IPS-NIHi7 (cell line): Measurements from ENCODE around the gene SPATA12.

Experiments used
- DNase-seq: peaks from one replicate; pipeline ENCODE4 v3.0.0; 2012; ENCODE audit warnings: mixed read lengths; ENCODE audit errors: extremely low spot score

Gene SPATA12

DNA sequence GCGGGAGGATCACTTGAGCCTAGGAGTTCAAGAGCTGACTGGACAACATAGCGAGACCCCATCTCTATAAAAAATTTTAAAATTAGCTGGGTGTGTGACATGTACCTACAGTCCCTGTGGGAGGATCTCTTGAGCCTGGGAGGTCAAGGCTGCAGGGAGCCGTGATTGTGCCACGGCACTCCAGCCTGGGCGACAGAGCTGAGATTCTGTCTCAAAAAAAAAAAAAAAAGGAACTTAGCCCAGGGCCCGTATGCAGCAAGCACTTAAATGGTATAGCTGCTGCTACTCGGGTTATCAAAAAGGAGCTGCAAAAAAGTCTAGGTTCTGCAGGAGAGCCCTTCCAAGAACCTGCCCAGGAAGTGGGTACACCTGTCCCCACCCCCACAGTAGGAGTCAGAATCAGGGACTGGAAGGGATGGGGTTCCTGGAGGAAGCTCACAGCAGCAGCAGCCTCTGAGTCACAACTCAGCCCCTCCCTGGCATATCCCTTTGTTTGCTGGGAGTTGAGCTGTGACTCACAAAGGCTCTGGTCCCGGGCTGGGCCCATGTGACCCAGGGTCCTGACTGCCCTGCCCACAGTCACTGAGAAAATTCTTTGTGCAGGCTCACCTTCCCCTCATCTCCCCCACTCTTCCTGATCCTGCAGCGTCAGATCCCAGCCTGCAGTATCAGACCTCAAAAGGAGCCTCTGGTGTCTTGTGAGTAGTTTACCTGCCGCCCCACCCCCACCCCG is at the start of gene SPATA12:
SPATA12 (plus strand) TSS at position 576 of the 733 bp plus-strand sequence. CDS start 13,031 bp downstream, outside the sequence.
- DNase-seq, result peak; percentile 97

- no peak for DNase-seq
These were observed 49.4 kb upstream of the SPATA12 start for GRCh38 chr3:57011022-57011421.

DNA sequence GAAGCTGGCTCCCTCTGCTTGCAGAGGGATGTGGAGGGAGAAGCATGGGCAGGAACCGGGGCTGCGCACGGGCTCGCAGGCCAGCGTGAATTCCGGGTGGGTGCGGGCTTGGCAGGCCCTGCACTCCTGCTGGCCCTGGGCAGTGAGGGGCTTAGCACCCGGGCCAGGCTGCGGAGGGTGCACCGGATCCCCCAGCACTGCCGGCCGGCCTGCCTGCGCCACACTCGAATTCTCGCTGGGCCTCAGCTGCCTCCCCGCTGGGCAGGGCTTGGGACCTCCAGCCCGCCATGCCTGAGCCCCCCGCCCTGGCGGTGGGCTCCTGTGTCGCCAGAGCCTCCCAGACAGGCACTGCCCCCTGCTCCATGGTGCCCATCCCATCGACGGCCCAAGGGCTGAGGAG is 47.6 kb upstream of the SPATA12 start:
- DNase-seq, result no peak

DNA sequence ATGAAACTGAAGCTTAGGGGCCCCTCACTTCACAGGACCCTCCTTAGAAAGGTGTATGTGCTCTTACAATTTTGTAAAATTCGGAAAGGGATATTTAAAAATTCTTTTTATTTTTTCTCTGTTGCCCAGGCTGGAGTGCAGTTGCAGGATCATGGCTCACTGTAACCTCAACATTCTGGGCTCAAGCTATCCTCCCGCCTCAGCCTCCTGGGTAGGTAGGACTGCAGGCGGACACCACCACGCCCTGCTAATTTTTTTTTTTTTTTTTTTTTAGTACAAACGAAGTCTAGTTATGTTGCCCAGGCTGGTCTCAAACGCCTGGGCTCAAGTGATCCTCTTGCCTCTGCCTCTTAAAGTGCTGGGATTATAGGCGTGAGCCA is 45.1 kb upstream of the SPATA12 start:
- no peak for DNase-seq

DNA sequence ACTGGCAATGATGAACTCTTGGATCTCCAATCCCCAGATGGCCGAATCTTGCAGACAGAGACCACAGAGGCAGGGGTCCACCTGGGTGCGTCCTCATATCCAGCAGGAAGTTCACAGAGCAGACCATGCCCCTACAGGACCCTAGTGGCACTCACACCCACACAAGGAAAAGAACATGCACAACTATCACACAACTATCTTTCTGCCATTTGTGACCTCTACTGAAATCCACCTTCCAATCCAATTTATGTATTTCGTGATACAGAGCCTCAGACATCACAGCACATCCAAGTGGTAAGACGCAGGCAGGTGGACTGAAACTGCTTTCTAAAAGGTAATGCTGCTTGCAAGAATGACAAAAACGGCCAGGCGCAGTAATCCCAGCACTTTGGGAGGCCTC is 44.6 kb upstream of the SPATA12 start:
- DNase-seq, result no peak

- DNase-seq, result no peak
These were observed 43.0 kb upstream of the SPATA12 start for GRCh38 chr3:57017459-57017845.

DNA sequence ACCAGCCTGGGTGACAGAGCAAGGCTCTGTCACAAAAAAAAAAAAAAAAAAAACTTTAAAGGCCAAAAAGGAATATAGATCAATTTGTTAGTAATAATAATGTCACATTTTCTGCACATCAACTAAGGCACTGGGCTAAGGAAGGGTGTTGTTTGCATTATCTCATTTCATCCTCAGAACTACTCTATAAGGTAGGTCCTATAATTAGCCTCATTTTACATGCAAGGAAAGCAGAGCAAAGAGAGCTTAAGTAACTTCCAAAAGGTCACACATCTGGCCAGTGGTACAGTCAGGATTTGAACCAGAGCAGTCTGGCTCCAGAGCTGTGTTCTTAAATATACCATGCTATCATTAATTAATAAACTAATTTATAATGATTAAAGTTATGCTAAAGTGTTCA is 42.2 kb upstream of the SPATA12 start:
- DNase-seq, result no peak

GRCh38 chr3:57019057-57019456 is 41.4 kb upstream of the SPATA12 start:
- no peak for DNase-seq

GRCh38 chr3:57025237-57025636 is 35.2 kb upstream of the SPATA12 start:
- DNase-seq, result no peak

DNA sequence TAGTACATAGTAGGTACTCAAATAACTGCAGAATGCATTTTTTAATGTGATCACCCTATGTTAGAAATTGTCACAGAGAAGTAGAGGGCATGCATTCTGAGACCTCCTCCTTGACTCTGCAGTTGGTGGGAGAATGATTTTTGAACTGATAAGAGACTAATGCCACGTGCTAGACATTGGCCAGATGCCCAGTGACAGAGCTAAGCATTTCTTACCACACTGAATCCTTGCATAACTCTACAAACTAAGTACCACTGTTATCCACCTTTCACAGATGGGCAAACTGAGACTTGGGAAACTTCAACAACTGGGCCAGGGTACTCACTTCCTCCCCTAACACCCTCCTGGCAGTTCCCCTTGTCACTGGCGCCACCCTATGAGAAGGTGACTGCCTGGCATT is 33.5 kb upstream of the SPATA12 start:
- DNase-seq, result no peak

GRCh38 chr3:57029383-57029782 is 31.1 kb upstream of the SPATA12 start:
- no peak for DNase-seq

DNA sequence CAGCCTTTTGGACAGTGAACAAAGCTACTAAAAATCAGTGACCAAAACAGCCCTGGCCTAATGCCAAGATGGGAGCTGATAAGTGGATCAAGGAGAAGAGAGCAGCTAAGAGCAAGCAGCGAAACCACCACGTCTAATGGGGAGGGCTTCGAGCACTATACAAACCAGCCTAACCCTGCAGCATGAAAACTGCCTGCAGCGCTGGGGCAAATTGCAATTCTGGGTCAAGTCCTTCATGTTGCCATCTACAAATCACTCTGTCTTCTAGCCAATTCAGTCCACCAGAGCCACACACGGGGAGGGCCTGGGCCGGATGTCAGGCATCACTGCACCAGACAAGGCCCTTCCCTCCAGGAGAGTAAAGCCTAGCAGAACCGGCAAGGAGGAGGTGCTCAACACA is 30.5 kb upstream of the SPATA12 start:
- no peak for DNase-seq

GRCh38 chr3:57030721-57031120 is 29.7 kb upstream of the SPATA12 start:
- DNase-seq, result no peak

DNA sequence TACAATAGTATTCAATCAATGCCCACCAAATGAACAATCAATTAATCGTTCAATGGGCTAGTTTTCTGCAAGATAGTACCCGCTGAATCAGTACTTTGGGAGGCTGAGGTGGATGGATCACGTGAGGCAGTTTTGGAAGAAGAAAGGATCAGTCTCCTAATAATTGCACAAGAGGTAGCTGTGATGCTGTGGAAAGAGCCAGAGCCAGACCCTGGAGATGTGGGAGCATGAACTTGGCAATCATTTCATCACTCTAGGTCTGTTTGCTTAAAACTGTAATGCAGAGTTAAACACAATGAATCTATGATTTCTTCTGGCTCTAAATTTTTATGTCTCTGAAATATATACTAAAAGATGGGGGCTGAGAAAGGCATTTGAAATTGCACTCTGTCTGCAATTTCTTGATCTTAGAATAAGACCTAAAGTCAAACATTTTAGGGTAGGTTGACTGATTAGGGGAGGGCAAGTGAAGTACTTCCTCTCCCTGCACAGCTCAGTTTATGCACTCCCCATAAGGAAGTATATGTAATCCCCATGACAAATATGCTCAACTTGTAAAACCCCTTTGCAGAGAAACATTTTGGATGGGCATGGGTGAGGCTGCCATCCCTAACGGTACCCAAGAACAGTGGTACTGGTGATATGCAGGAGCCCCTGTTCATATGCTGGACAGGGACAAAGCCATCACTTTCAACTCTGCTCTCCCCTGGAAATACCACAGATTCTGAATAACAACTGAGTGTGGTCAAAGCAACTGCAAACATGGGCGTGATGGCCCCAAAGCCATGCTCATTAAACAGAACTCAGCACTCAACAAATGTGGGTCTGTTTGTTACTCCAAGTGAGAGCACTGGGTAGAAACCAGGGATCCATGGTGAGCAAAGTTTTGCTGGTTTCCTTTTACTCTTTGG is 28.6 kb upstream of the SPATA12 start:
- DNase-seq, result no peak

GRCh38 chr3:57036952-57037351 is 23.5 kb upstream of the SPATA12 start:
- DNase-seq, result no peak

GRCh38 chr3:57038466-57039164 is 21.8 kb upstream of the SPATA12 start:
- no peak for DNase-seq

DNA sequence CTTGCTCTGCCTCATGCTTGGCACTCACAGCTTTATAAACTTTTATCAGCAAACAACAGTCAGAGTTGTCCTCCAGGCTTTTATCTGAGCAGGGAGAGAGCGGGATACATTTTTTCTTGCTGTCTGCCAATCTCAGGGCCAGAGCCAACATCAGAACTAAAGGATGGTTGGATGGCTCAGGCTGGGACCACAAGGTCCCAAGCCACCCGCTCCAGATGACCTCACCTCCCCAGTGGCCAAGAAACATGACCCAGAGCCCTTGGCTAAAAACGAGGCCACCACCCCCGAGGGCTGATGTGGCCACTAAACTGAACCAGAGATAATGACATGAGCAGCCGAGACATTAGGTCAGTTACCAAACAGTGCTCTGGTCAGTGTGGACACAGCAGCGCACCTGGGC is 18.8 kb upstream of the SPATA12 start:
- DNase-seq, result no peak

DNA sequence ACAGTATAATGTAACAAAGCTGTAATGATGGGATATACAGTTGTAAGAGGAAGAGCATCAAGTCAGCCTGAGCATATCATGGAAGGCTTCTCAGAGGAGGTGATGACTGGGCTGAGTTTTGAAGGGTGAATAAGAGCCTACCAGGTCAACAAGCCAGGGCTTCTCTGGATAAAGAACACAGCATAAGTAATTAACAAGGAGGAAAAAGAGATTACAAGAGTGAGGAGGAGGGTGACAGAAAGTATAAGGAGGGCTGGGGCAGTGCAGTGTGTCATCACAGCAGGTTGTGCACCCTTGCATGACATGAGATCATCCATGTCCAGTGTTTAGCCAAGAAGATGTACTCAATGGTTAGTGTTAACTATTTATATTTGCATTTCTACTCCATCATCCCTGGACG is 16.9 kb upstream of the SPATA12 start:
- DNase-seq, result no peak

DNA sequence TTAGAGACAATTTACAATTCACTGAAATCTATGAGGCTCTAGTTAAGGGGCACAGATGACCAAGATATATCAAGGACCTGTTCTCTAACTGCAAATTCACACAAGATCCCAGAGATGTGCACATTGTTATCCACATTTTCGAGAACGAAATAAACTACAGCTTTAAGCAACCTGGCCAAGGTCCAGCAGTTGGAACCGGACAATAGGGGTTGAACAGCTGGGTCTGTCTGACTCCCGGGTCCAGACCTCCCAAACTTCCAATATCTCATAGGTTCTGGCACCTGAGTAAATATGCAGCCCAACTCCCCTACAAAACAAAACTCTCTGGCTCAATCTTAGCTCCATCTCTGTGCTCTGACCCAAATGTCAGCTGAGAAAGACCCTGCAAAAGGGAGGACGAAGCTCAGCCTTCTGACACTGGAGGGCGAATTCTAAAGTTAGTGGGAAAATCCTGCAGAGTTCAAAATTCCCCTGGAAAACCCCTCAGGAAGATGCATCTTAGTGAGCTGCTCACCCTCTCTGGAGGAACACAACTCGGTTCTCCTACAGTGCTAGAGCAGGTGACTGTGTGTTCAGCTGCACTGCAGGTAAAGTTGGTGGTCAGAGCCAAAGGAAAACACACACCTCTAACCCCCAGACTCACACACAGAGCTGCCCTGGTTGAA is 14.2 kb upstream of the SPATA12 start:
- DNase-seq, result no peak

- DNase-seq, result no peak
These were observed 12.3 kb upstream of the SPATA12 start for GRCh38 chr3:57048052-57048671.

DNA sequence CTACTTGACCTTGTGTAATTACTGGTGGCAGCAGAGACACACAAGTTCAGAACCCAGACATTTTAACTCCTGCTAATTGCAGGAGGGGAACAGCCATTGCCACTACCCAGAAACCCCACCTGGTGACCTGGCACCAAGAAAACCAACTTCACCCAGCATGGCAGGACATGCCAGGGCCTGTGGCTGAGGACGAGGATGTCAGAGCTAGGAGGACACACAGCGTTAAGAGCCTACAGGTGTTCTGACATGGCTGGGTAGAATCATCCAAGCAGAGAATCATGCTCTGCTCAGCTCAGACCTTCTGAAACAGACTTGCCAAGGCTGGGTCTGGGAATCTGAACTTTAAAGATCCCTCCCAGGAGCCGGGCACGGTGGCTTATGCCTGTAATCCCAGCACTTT is 11.7 kb upstream of the SPATA12 start:
- no peak for DNase-seq
